Measurements from ENCODE around the gene PEAR1.
A peak's percentile ranks its signal among the peaks of the same experiment; 100 is the strongest.

The PEAR1 gene

DNA sequence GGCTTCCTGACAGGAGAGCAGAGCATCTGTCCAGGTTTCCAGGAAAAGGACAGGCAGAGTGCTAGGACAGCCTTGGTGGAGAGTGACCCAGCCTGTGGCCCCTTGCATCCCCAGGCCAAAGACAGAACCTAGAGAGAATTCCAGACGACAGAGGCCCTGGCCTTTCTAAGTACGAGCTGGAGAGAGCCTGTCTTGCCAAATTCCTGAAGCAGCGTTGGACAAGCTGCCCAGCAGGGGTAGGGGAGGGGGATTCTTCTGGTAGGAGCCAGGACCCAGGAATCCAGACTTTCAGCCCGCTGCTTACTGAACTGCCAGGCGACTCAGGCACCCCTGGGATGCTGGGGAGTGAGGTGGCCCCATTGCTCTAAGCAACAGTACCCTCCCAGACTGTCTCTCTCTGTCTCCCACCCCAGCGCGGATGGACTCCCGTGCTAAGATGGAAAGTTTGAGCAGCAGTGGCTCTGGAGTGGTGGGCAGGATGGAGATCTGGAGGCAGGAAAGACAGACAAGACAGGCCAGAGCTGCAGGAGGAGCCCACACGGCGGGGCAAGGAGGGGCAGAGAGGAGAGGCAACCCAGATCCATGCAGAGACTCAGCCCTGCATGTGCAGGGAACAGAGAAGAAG is 8.8 kb upstream of the PEAR1 start:
- DNase-seq: no peak

DNA sequence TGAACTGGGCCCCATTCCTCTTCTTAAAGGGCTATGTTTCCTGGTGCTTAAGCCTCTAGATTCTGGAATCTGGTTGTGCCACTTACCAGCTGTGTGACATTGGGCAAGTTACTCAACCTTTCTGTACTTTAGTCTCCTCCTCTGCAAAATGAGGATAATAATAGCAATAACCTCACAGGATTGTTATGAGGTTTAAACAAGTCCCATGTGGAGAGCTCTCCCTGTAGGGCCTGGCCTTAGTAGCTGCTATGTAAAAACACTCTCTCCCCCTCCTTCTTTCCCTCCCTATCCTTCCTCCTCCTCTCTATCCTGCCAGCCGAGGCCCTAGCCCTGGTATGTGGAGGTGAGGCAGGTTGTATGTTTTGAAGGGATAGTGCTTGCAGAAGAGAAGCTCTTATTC is 8.2 kb upstream of the PEAR1 start:
- no peak for DNase-seq

DNA sequence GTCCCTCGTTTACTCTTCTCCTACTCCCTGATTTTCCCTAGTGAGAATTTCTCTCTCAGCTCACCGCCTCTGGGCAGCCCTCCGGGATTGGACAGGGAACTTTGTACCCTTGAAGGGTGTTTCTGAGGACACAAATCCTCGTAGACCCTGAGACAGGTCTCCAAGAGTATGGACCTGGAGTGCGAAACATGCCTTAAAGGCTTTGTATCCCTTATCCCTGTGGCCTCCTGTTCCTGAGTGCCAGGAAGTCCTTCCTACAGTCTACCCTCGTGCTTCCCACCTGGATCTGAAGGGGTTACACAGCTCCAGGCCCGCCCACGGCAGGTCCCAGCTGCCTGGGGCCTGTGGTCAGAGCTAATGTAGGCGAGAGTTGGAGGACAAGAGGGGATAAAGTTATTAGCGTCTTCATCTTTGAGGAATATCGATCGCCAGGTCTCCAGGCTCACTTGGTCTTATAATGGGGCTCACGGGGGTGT is 7.6 kb upstream of the PEAR1 start:
- no peak for DNase-seq

DNA sequence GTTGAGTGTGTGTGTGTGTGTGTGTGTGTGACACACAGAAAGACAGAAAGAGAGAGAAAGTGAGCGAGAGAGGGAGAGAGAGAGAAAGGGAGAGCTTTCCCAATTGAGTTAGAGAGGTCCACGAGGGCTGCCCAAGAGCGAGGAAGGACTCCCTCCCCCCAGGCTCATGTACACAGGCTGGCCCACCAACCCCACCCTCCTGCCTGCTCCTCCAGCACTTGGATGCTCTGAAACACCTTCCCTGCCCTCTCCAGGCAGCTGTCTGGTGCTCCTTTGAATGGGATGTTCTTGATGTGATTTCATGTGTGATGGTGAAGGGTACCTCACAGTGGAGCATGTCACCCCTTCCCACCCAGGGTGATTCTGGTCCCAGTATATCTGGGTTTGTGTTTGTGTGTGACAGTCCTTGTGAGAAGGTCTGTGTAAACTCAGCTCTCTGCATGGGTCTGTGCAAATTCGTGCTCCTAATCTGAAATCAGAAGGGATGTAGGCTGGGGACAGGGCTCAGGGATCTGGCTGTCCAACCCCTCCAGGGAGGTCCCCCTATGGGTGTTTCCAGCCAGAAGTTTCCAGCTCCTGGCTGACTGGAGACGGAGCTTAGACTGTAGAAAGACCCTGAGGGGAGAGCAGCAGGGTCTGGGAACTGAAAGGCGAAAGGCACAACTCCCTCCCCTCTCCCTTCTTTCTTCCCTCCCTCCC is 6.8 kb upstream of the PEAR1 start:
- no peak for DNase-seq

DNA sequence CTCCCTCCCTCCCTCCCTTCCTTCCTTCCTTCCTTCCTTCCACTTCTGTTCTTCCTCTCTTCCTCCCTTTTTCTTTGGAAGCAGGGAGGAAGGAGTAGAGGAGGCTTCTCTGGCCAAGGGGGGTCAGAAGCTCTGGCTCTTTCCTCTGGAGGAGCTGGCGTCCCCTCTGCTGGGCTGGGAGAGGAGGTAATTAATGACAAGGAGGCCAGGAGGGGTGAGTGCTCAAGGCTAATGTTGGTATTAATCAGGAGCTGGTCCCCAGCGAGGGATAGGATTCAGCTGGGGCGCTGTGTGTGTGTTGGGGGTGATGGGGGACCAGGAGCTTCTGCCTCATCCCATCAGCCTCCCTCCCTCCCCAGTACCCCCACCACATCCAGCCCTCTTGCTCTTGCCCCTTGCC is 6.2 kb upstream of the PEAR1 start:
- DNase-seq: no peak

DNA sequence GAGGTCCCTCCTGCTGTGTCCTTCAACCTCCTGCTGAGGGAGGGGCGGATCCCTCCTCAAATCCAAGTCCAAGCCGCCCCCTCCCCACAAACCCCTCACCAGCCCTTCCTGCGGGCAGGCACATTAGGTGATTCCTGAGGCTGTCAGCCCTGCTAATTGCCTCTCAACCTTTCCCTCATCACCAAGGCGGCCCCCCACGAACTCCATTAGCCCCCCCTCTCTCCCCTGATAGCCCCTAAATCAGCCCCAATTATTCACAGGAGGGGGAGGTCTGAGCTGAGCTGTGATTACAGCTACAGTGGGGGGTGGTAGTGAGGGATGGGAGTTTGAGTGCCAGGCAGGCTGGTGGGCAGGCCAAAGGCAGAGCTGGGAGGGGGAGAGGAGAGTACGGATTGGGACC is 5.8 kb upstream of the PEAR1 start:
- no peak for DNase-seq

DNA sequence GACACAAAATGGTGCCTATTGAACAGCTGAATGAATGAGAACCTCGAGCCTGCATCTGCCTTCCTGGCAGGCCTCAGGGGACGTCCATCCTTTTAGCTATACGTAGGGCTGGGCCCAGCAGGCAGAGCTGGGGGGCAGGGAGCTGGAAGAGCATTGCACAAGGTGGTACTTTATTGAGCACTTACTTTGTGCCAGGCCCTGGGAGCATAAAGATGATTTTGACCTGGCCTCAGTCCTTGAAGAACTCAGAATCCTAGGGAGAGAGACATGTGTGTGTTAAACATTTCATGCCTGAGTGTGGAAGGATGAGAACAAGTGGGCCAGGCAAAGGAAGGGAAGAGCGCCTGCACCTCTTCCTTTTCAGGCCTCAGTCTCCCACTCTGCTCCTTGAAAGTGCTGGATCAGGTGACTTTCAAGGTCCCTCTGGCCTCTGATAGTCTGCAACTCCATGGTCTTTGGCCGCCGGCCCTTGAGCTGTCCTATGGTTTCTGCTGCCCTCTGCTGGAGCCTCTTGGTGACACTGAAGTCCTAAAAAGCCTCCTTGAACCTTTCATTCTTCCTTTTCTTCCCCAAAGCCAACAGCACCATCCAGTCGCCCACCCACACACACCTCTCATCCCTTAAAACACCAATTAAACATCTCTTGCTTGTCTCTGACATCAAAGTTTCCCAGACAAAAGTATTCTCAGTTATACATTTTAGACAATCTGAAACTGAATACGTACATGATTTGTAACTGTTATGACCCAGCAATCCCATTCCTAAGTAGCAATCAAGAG is 3.5 kb upstream of the PEAR1 start:
- peak; percentile 78 for DNase-seq

DNA sequence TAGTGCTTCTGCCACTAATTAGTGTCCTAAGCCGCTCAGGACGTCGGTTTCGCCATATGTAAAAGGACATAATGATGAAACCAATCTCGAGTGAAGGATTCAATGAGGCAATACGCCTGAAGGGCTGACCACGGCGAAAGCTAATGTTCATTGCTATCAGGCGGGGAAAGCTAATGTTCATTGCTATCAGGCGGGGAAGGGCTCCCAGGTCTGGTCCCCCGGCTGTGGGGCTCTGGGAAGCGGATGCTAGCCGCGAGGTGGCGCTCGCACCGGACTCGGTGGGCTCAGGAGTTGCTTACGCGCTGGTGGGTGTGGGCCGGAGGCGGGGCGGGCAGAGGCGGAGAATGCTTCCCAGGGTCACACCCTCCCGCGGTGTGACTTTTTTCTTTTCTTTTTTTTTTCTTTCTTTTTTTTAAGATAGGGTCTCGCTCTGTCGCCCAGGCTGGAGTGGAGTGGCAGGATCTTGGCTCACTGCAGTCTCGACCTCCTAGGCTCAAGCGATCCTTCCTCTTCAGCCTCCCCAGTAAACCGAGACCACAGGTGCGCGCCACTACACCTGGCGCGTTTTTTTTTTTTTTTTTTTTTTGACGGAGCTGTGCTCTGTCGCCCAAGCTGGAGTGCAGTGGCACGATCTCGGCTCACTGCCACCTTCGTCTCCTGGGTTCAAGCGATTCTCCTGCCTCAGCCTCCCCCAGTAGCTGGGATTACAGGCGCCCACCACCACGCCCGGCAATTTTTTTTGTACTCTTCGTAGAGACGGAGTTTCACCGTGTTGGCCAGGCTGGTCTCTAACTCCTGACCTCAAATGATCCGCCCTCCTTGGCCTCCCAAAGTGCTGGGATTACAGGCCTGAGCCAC is 1.1 kb upstream of the PEAR1 start:
- peak; percentile 86 for DNase-seq

DNA sequence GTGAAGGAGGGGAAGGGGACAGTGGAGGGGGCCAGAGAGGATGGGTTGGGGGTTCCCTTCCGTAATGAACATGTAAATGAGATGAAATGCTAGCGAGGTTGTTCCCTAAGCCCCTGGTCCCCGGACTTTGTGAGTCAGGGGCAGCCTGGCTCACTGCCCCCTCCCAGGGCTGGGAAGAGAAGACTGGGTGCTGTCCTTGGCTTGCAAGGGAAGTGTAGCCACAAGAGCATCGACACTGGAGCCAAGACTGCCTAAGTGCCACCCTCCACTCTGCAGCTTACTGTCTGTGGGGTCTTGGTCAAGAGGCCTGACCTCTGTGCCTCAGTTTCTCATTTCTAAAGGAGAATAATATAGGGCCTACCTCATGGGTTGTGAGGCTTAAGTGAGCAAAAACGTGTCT is 483 bp downstream of the PEAR1 start:
- DNase-seq: no peak

DNA sequence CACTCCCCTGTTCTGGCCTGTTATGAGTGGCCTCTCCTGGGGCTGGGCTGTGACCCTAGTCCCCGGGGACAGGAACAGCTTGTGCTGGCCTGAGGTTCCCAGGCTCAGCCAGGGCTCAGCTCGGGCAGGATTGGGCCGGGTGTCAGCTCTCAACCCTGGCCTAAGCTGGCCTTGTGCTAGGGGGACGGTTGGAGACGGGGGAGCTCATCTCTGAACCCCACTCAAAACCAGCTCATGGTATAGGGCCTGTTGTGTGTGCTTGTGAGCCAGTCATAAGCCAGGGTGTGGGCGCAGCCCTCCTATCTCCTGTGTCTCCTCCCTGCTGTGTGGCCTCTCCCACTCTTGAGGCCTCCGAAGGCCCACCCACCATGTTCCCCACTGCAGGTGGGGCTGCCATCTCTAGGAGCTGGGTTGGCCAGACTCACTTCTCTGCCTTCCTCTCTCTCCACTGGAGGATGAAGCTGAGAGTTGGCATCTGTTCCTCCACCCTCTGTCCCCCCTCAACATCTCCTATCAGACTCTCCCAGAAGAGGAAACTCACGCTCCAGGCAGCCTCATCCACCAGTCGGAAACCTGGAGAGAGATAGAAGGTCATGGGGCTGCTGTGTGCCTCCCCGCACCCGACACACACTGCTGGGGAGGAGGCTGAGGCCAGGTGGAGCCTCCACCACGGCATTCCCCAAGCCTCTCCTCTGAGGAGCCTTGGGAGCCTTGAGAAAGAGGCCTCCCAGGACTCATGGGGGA is 1.4 kb downstream of the PEAR1 start:
- DNase-seq: no peak

DNA sequence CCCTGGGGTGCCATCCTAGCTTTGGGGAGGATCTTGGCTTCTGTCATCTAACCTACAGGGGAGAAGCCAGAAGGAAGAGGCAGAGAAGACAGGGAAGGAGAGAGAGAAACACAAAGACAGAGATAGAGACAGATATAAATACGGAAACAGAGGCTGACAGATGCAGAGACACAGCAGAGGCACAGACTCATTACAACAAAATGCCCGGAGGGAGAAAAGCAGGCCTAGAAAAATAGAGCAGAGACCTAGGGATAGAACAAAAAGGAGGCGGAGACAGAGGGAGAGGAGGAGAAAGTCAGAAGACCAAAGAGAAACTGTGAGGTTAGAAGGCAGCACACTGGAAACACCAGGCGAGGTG is 1.9 kb downstream of the PEAR1 start:
- no peak for DNase-seq

DNA sequence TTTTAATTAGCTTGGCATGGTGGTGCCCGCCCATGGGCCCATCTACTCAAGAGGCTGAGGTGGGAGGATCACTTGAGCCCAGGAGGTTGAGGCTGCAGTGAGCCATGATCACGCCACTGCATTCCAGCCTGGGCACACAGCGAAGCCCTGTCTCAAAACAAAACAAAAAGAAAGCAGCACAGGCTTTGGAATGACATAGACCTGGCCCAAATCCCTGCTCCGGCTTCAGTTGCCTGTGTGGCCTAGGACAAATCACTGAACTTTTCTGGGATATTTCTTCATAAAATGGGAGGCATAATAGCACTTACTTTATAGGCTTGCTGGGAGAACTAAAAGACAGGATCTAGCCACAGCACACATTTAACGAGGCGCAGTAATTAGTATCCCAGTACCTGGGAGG is 2.4 kb downstream of the PEAR1 start:
- DNase-seq: no peak

DNA sequence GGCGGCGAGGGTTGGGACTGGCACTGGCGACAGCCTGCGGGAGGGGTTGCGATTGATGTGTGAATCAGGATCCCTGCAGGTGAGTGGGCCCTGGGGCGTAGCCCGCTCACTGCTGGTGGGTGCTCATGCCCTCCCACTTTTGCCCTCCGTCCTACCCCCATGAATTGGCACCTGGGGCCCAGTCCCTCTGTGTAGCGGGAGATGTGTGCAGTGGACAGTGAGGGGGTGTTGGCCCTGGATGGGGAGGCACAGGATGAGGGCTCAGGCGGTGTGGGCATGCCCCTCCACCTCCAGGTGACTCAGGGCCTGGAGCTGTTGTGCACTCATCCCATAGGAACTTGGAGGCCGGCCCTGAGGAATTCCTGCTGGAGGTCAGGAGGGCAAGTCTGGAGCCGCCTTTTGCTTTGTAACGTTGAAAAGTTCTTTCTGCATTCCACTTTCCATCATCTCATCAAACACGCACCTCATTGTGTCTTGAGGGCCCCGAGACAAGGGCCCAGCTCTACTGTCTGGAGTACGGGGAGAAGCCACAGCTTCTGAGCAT is 3.0 kb downstream of the PEAR1 start:
- no peak for DNase-seq

DNA sequence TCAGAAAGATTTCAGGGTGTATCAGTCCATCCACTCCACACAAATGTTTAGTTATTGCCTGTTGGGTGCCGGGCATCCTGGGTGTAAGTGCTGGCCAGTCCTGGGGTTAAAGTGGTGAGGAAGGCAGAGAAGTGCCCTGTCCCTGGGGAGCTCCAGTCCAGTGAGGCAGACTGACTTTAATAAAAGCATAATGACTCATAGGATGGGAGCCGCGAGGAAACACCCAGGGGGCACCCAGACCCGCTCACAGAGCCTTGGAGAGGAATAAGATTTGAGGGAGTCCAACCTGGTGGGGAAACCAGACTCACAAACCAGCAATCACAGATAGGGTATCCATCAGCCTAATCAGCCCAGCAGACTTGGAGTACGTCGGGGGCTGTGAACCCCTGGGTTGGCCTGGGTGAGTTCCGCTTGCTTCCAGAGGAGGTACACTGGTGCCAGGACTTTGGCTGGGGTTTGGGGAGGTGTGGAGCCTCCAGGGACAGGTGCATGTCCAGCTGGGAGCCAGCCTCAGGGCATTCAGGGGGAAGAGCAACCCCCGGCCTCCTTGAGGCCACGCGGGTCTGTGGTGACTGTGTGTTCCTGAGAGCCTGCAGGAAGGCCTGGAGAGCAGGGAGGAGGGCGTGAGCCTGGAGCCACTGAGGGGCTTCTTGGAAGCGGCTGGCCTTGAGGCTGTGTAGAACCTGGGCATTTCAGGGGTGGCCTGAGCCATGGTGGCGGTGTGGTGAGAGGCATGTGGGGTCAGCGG is 3.7 kb downstream of the PEAR1 start:
- no peak for DNase-seq

DNA sequence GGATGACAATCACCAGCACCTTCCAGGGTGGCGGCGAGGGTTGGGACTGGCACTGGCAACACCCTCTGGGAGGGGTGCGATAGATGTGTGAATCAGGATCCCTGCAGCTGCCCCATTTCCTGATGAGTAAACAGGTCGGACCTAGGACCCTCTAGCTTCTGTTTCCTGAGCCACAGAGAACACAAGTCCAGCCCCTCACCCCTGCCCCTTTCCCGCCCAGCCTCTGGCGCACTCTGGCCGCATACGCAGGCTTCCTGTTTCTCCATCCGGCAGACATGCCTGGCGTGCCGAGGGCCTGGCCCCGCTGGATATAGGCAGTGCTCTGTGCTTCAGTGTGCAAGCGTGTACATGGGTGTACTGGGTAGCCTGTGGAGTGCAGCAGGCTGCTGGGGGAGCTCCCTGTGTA is 4.6 kb downstream of the PEAR1 start:
- no peak for DNase-seq

DNA sequence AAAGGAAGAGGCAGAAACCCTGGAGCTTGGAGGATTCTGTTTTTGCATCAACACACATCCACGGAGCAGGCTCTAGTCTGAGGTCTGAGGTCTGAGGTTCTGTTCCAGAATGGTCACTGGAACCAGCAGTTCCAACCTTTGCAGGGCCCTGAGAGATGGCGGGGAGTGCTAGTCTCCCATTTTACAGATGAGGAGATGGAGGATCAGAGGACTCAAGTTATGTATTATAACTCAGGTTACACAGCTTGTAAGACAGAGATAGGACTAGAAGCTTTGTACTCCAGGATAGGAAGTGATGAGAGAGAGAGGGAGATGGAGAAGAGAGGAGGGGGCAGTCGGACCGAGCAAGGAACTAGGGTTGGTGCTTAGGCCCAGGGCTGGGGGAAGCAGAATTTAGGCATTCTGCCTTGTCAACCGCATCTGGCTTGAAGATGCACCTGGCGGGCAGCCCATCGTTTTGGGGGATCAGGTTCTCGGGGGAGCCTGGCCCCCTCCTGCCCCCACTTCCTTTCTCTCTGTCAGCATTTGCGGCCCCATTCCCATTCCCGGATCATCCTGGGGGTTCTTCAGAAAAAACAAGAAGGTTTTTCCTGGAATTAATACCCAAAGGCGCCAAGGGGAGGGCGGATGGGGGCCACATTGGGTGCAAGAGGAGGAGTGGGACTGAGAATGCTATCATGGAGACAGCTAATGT is 5.6 kb downstream of the PEAR1 start:
- no peak for DNase-seq

DNA sequence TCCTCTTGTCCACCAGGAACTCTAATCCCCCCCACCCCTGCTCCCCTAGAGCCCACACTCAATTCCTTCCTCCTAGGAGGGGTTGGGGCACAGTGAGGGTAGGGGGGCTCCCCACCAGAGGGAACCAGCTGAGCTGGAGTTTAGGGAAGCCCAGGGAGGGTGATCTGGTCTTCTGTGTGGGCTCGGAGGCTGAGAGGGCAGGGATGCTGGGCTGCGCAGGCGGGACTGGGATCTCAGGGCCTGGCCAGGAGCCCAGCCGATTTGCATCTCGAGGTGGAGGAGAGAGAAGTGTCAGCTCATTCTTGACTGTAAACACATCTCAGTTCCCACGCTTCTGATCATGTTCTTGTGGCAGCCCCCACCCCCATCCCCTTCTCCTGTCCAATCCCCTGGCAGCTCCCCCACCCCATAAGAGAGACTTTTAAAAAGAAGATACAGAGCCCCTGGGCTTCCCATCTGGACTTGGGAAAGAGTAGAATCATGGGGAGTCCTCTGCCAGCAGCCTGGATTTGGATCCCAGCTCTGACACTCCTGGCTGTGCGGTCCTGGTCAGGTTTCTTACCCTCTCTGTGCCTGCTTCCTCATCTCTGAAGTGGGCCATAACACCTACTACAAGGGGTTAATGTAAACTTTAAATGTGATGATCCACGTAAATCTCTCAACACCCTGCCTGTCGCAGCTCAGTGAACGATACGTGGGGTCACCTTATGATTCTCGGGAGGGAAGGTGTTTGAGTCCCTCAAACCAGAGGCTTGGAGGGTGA is 6.6 kb downstream of the PEAR1 start:
- DNase-seq: peak; percentile 23

DNA sequence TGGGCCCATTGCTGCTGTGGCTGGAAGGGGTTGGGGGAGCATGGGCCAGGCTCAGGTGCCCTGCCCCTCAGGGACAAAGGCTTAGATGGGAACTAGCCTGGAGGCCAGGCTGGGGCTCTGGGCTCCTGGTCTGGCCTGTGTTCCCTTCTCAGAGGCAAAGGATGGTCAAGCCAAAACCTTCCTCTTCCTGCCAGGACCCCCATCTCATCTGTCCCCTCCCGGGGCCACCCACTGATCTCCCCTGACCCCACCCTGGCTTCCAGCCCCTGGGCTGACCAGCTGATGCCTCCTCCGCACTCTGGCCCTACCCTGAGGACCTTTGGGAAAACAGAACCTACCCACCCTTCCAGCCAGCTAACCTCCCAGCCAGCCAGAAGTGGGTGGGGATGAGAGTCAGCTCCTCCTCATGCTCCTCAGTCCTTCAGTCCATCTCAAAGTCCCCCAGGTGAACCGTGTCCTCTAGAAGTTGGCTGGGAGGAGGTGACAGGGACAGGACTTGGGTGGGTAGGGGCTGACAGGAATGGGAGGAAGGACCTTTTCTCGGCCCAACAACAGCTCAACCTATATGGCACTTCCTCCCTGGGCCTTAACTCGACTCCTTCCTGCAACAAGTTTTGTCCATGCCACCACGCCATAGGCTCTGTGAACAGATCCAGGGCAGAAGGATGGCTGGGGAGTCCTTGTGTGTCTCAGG is 7.5 kb downstream of the PEAR1 start:
- no peak for DNase-seq

DNA sequence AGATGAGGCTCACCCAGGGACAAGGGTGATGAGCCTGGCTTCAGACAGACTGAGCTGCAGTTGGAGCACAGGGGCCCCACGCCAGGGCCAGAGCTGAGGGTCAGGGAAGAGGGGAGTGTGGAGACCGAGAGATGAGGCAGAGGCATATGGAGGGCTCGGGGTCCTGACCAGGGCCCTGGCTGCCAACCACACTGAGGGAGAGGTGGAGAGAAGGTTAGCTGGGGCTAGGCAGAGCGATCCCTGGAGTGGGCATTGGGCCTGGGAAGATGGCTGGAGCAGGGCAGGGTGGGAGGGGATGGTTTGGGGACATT is 8.0 kb downstream of the PEAR1 start:
- no peak for DNase-seq
